Upper lobe of left lung (tissue), 4 donors: ENCODE measurements around the gene DNMT3L.

ENCODE experiments used
- CTCF ChIP-seq, 6 experiments: fragments of 450-650 bp in 4 of 6; fragments of 200-600 bp in 2 of 6; sonication (generic) in 2 of 6; IDR thresholded peaks; one replicate each; pipeline ENCODE4 v1.5.1; 2016 to 2019; ENCODE audit warnings: antibody characterized with exemption in 6 of 6
- POLR2A ChIP-seq, 4 donors: fragments of 450-650 bp; IDR thresholded peaks; one replicate each; pipeline ENCODE4 v1.5.1; 2016 to 2017; ENCODE audit warnings: antibody characterized with exemption in 4 of 4, mild to moderate bottlenecking in 2 of 4
- POLR2AphosphoS5 ChIP-seq, 2 donors: sonication (generic); formaldehyde crosslinking; IDR thresholded peaks; one replicate each; pipeline ENCODE4 v1.5.1; 2017; ENCODE audit warnings: antibody characterized with exemption in 2 of 2

- TF ChIP-seq CTCF (IDR thresholded peaks at IDR 0.05) = no peak
- peak; percentile 51 to 70 for TF ChIP-seq POLR2AphosphoS5 (IDR thresholded peaks at IDR 0.05)
- peak in 2 of 4 donors; percentile 78 to 85 for TF ChIP-seq POLR2A (IDR thresholded peaks at IDR 0.05)
Measured at GRCh38 chr21:44300262-44300959, 38.7 kb upstream of the DNMT3L start.
